HL-60 (cell line): ENCODE results near the gene TLK2.
"Not testable (repeated sequence)": the region's sequence is repeated elsewhere in the genome, so short reads cannot be mapped to it uniquely, and the experiment has no call there.

Source experiments
- GABPA ChIP-seq: IDR thresholded peaks from 2 replicates; pipeline ENCODE4 v1.6.1; 2012; ENCODE audit warnings: low read depth
- POLR2AphosphoS5 ChIP-seq: IDR thresholded peaks from 2 replicates; pipeline ENCODE4 v1.6.1; 2012; ENCODE audit warnings: low read depth
- SPI1 ChIP-seq: IDR thresholded peaks from 2 replicates; pipeline ENCODE4 v1.6.1; 2012; ENCODE audit warnings: low read depth, mild to moderate bottlenecking, borderline replicate concordance
- TF ChIP-seq, protein P1 (sequence below): IDR thresholded peaks from one replicate; pipeline ENCODE4 v1.5.1; 2011; ENCODE audit warnings: low read length, control low read depth, inconsistent platforms; ENCODE audit not compliant: insufficient read depth
- TF ChIP-seq, protein P2 (sequence below): IDR thresholded peaks from 2 replicates; pipeline ENCODE4 v1.6.1; 2012; ENCODE audit warnings: low read depth; ENCODE audit not compliant: insufficient replicate concordance

DNA sequence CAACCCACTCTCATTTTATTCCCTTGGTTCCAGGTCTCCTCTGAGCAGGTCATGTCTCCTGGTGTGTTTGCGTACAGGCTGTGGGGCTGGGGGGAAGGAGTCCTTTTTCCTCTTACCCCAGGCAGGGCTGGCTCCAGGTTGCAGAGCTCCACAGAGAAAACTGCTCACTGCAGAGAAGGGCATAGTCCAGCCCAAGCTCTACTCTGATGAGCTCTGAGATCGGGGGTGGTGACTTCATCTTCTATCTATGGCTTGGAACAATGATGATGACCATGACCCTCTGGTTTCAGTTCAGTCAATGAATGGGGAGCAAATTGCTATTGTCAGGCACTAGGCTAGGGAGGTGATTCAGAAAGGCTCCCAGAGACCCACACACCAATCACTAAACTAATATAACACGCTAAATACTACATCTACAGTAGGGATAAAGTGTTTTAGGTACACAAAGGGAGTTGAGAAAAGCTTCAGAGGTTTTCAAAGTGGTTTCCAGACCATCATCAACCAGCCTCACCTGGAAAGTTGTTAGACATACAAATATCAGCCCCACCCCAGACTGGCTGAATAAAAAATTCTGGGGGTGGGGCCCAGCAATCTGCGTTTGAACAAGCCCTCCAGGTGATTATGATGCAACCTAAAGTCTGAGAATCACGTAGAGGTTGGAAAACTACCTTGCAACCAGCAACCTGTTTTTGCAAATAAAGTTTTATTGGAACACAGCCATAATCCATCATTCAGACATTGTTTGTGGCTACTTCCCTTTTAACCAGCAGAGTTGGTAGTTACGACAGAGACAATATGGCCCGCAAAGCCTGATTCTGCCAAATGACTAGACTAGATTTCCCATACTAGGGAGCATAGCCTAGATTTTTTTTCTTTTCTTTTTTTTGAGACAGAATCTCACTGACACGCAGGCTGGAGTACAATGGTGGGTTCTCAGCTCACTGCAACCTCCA, 5.3 kb upstream of the TLK2 start:
- TF ChIP-seq, protein P1, sequence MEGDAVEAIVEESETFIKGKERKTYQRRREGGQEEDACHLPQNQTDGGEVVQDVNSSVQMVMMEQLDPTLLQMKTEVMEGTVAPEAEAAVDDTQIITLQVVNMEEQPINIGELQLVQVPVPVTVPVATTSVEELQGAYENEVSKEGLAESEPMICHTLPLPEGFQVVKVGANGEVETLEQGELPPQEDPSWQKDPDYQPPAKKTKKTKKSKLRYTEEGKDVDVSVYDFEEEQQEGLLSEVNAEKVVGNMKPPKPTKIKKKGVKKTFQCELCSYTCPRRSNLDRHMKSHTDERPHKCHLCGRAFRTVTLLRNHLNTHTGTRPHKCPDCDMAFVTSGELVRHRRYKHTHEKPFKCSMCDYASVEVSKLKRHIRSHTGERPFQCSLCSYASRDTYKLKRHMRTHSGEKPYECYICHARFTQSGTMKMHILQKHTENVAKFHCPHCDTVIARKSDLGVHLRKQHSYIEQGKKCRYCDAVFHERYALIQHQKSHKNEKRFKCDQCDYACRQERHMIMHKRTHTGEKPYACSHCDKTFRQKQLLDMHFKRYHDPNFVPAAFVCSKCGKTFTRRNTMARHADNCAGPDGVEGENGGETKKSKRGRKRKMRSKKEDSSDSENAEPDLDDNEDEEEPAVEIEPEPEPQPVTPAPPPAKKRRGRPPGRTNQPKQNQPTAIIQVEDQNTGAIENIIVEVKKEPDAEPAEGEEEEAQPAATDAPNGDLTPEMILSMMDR, result not testable (repeated sequence)
- TF ChIP-seq GABPA, POLR2AphosphoS5, SPI1: not testable (repeated sequence)
- TF ChIP-seq, protein P2, sequence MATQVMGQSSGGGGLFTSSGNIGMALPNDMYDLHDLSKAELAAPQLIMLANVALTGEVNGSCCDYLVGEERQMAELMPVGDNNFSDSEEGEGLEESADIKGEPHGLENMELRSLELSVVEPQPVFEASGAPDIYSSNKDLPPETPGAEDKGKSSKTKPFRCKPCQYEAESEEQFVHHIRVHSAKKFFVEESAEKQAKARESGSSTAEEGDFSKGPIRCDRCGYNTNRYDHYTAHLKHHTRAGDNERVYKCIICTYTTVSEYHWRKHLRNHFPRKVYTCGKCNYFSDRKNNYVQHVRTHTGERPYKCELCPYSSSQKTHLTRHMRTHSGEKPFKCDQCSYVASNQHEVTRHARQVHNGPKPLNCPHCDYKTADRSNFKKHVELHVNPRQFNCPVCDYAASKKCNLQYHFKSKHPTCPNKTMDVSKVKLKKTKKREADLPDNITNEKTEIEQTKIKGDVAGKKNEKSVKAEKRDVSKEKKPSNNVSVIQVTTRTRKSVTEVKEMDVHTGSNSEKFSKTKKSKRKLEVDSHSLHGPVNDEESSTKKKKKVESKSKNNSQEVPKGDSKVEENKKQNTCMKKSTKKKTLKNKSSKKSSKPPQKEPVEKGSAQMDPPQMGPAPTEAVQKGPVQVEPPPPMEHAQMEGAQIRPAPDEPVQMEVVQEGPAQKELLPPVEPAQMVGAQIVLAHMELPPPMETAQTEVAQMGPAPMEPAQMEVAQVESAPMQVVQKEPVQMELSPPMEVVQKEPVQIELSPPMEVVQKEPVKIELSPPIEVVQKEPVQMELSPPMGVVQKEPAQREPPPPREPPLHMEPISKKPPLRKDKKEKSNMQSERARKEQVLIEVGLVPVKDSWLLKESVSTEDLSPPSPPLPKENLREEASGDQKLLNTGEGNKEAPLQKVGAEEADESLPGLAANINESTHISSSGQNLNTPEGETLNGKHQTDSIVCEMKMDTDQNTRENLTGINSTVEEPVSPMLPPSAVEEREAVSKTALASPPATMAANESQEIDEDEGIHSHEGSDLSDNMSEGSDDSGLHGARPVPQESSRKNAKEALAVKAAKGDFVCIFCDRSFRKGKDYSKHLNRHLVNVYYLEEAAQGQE, result not testable (repeated sequence)
